SK-N-SH (cell line): ENCODE data around the gene TSSC4.

Source experiments
- EZH2phosphoT487 ChIP-seq: fragments of 200-600 bp; sonication (generic); IDR thresholded peaks from 2 replicates; pipeline ENCODE4 v1.6.1; 2017; ENCODE audit warnings: low read depth, mixed run types, mild to moderate bottlenecking, antibody characterized with exemption, moderate library complexity, borderline replicate concordance
- FOXJ3 ChIP-seq: sonication (generic); formaldehyde crosslinking; IDR thresholded peaks from 2 replicates; pipeline ENCODE4 v1.5.1; 2020; ENCODE audit warnings: mild to moderate bottlenecking, missing genetic modification reagents
- POLR2AphosphoS5 ChIP-seq: IDR thresholded peaks from 2 replicates; pipeline ENCODE4 v1.6.1; 2012; ENCODE audit warnings: low read depth, low read length
- SIN3A ChIP-seq: IDR thresholded peaks from 2 replicates; pipeline ENCODE4 v1.6.1; 2012; ENCODE audit warnings: low read depth, mild to moderate bottlenecking, low read length, moderate library complexity, borderline replicate concordance
- TF ChIP-seq, protein P1 (sequence below): fragments of 200-600 bp; sonication (generic); IDR thresholded peaks from 2 replicates; pipeline ENCODE4 v1.6.1; 2017; ENCODE audit warnings: antibody characterized with exemption, mild to moderate bottlenecking, moderate library complexity
- TF ChIP-seq, protein P2 (sequence below): IDR thresholded peaks from 2 replicates; pipeline ENCODE4; 2012

DNA sequence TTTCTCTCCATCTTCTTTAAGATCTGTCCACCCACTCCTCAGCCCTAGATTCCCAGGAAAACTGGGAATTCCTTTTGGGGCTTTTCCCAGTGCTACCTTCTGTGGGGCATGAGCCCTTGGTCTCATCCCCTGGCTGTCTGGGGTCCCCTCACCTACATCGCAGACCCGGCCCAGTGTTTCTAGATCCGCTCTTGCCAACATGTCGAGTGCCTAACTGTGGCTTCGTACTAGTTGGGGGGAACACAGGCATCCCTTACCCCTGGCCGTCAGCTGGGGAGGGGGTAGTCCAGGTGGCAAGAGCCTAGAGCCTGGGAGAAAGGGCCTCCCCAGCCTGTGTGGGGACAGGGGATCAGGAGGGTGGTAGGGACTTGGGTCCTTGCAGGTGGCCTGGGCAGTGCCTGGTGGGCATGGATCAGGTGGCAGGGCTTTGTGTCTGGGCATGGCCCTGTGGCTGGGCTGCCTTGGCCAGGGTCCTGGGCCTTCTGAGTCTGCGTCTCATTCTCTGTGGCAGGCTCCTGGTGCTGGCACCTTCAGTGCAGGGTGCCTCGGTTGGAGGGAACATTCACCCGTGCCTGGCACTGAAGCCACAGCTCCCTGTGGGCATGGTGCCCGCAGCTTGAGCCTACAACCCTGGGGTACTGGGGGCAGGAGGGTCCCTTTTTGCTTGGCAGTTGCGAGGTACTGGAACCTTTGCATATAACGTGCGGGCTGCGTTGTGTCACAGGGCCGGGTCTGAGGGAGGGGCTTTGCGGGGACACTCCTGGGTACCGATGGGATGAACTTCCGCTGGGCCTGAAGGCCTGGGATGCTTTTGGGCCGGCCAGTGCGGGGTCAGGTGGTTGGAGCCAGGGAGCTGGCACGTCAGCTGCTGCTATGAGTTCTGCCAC lies 48.4 kb downstream of the TSSC4 start:
- TF ChIP-seq, protein P1, sequence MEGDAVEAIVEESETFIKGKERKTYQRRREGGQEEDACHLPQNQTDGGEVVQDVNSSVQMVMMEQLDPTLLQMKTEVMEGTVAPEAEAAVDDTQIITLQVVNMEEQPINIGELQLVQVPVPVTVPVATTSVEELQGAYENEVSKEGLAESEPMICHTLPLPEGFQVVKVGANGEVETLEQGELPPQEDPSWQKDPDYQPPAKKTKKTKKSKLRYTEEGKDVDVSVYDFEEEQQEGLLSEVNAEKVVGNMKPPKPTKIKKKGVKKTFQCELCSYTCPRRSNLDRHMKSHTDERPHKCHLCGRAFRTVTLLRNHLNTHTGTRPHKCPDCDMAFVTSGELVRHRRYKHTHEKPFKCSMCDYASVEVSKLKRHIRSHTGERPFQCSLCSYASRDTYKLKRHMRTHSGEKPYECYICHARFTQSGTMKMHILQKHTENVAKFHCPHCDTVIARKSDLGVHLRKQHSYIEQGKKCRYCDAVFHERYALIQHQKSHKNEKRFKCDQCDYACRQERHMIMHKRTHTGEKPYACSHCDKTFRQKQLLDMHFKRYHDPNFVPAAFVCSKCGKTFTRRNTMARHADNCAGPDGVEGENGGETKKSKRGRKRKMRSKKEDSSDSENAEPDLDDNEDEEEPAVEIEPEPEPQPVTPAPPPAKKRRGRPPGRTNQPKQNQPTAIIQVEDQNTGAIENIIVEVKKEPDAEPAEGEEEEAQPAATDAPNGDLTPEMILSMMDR = no peak
- TF ChIP-seq SIN3A (no peak), POLR2AphosphoS5 (no peak), FOXJ3 (CRISPR knock-in tag) (no peak), EZH2phosphoT487 (no peak)
- TF ChIP-seq, protein P2, sequence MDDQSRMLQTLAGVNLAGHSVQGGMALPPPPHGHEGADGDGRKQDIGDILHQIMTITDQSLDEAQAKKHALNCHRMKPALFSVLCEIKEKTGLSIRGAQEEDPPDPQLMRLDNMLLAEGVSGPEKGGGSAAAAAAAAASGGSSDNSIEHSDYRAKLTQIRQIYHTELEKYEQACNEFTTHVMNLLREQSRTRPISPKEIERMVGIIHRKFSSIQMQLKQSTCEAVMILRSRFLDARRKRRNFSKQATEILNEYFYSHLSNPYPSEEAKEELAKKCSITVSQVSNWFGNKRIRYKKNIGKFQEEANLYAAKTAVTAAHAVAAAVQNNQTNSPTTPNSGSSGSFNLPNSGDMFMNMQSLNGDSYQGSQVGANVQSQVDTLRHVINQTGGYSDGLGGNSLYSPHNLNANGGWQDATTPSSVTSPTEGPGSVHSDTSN = no peak
